ENCODE measurements around the gene PSPN.
"Not testable (repeated sequence)": the region's sequence is repeated elsewhere in the genome, so short reads cannot be mapped to it uniquely, and the experiment has no call there.

Gene PSPN

DNA sequence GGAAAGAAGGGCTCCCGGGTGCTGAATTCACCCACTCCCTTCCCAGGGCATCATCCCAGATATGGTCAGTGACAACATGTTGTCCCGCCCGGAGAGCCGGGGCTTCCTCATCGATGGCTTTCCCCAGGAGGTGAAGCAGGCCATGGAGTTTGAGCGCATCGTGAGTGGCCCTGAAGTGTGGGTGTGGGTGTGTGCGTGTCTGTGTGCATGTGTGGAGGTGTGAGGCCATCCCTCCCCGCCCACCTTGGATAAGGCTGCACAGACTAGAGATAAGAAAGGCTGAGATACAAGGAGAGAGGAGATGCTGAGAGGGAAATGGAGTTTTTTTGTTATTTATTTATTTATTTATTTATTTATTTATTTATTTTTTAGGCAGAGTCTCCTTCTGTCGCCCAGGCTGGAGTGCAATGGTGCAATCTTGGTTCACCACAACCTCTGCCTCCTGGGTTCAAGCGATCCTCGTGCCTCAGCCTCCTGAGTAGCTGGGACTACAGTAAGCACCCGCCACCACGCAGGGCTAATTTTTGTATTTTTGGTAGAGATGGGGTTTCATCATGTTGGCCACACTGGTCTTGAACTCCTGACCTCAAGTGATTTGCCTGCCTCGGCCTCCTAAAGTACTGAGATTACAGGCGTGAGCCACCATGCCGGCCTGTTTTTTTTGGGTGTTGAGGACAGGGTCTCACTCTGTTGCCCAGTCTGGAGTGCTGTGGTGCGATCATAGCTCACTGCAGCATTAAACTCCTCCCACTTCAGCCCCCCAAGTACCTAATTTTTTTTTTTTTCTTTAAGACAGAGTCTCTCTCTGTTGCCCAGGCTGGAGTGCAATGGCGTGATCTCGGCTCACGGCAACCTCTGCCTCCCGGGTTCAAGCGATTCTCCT, 24.6 kb upstream of the PSPN start:
- not testable (repeated sequence) for H3K9me3 ChIP-seq (ENCODE audit: control insufficient read depth, low read length); H3K4me1 ChIP-seq (ENCODE audit: control insufficient read depth, insufficient read depth, low read length, poor library complexity, severe bottlenecking); H3K27ac ChIP-seq (ENCODE audit: low read depth, low read length, severe bottlenecking); H3K36me3 ChIP-seq (ENCODE audit: control insufficient read depth, insufficient read depth, low read length); H3K4me3 ChIP-seq (ENCODE audit: extremely low read depth, insufficient read depth, low read length, poor library complexity, severe bottlenecking)
- 92 to 97% methylated on average over 11 to 13 of the region's 23 CpGs for WGBS, 2 experiments (ENCODE audit: insufficient coverage in 2 of 2)

DNA sequence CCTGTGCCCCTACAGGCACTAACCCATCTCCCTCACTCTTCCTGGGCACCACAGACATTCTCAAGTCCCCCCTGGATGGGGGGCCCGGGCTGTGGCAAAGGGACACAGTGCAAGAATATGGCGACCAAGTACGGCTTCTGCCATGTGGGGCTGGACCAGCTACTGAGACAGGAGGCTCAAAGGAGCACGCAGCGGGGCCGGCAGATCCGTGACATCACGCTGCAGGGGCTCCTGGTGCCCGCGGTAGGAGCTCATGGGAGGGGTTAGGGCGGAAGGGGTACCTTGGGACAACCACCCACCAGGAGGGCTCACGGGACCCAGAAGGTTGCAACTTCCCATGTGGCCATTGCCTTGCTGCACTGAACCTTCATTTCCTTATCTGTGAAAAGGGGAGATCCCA, 20.6 kb upstream of the PSPN start:
- peaks cover 6% of the 10 kb centered on the region for H3K4me1 ChIP-seq (ENCODE audit: control insufficient read depth, insufficient read depth, low read length, poor library complexity, severe bottlenecking)
- peaks cover 8% of the 10 kb centered on the region for H3K36me3 ChIP-seq (ENCODE audit: control insufficient read depth, insufficient read depth, low read length)
- H3K4me3 ChIP-seq (ENCODE audit: extremely low read depth, insufficient read depth, low read length, poor library complexity, severe bottlenecking), result no peak overlapping the region
- H3K9me3 ChIP-seq (ENCODE audit: control insufficient read depth, low read length), result no peaks in the 10 kb centered on the region
- 95 to 99% methylated on average over 12 of the region's 12 CpGs for WGBS, 2 experiments (ENCODE audit: insufficient coverage in 2 of 2)
- H3K27ac ChIP-seq (ENCODE audit: low read depth, low read length, severe bottlenecking), result no peak overlapping the region

DNA sequence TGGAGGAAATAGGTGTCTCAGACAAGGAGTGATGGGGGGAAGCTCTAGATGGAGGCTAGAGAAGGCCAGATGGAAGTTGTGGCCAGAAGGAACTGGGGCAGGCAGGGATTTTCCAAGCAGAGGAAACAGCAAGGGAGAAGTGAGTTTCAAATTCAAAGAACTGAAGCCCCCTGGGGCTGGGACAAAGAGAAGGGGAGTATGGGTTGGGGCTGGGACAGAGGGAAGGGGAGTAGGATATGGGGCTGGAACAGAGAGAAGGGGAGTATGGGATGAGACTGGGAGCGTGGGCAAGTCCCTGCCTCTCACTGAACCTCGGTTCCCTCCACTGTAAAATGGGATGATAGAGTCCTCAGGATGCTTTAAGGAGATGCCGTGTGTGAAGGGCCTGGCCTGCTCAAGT, 19.1 kb upstream of the PSPN start:
- Histone ChIP-seq H3K36me3 (ENCODE audit: control insufficient read depth, insufficient read depth, low read length) (peaks cover 21% of the 10 kb centered on the region), H3K9me3 (ENCODE audit: control insufficient read depth, low read length) (no peaks in the 10 kb centered on the region), H3K4me3 (ENCODE audit: extremely low read depth, insufficient read depth, low read length, poor library complexity, severe bottlenecking) (no peak overlapping the region), H3K4me1 (ENCODE audit: control insufficient read depth, insufficient read depth, low read length, poor library complexity, severe bottlenecking) (peaks cover 6% of the 10 kb centered on the region), H3K27ac (ENCODE audit: low read depth, low read length, severe bottlenecking) (no peak overlapping the region)
- 82 to 85% methylated on average over 3 of the region's 3 CpGs for WGBS, 2 experiments (ENCODE audit: insufficient coverage in 2 of 2)

DNA sequence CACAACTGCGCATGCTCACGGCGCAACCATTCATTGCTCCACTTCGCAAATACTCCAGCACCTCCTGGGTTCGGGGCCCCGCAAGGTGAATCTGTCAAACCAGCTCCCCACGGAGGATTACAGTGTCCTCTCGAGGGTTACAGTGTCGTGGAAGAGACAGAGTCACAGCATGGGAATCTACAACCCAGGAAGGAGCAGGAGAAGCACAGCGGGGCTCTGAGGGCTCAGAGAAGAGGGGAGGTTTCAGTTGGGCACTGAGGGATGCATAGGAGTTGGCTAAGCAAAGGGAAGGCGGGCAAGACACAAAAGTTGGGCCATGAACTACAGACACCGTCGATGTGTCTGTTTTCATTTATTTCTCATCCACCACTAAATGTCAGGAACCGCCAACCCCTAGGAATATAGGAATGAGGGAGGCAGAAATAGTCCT, 18.3 kb upstream of the PSPN start:
- Histone ChIP-seq H3K9me3 (ENCODE audit: control insufficient read depth, low read length) (no peaks in the 10 kb centered on the region), H3K27ac (ENCODE audit: low read depth, low read length, severe bottlenecking) (peak overlapping the region; percentile 98), H3K36me3 (ENCODE audit: control insufficient read depth, insufficient read depth, low read length) (peaks cover 29% of the 10 kb centered on the region), H3K4me1 (ENCODE audit: control insufficient read depth, insufficient read depth, low read length, poor library complexity, severe bottlenecking) (peaks cover 6% of the 10 kb centered on the region), H3K4me3 (ENCODE audit: extremely low read depth, insufficient read depth, low read length, poor library complexity, severe bottlenecking) (peak overlapping the region; percentile 88)
- WGBS, 2 experiments (ENCODE audit: insufficient coverage in 2 of 2), result 4 to 8% methylated on average over 6 to 10 of the region's 14 CpGs

- Histone ChIP-seq H3K36me3 (ENCODE audit: control insufficient read depth, insufficient read depth, low read length) (peaks cover 36% of the 10 kb centered on the region), H3K4me1 (ENCODE audit: control insufficient read depth, insufficient read depth, low read length, poor library complexity, severe bottlenecking) (peaks cover 6% of the 10 kb centered on the region), H3K27ac (ENCODE audit: low read depth, low read length, severe bottlenecking) (peak within 1 kb of the TSS; percentile 98), H3K9me3 (ENCODE audit: control insufficient read depth, low read length) (no peaks in the 10 kb centered on the region), H3K4me3 (ENCODE audit: extremely low read depth, insufficient read depth, low read length, poor library complexity, severe bottlenecking) (peak within 1 kb of the TSS; percentile 88)
- WGBS, 2 experiments (ENCODE audit: insufficient coverage in 2 of 2), result 0 to 1% methylated on average over 51 to 60 of the region's 69 CpGs
These were observed 17.6 kb upstream of the PSPN start, which contains the start of gene GTF2F1 for GRCh38 chr19:6393074-6393982. GTF2F1 (minus strand) TSS chr19:6393164; CDS start chr19:6392995, 169 bp downstream.

DNA sequence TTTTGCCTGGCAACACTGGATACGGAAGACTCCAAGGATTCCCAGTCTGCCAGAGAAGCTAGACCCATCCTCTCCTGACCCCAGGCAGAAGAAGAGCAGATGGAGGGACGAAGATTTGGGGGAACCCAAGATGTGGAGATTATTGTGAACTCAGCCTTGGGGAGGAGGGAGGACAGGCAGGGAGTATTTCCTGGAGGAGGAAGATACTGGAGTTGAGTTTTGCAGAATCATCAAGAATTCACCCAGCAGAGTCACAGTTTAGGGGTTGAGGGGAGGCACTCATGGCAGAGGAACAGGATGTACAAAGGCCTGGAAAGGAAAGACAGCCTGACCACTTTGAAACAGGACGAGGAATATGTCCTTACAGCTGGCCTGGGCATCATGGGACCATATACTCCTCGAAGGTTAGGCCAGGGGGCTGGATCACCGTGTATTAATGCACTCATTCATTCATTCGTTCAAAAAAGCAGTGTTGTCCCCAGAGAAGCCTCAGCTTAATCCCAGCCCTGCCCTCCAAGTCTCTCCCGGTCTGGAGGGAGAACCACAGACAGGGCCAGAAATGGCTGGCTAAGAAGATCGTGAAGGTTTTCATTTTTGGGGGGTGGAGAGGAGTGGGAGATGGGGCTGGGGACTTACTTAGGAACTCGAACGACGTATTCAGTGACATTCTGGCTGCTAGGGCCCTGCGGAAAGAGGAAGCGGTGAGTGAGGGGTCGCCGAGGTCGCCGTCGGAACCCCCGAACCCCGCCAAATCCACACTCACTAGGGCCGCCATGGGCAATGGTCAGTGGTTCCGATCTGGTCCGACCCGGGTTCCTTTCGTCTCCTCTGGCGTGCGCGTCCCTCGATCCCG, 16.7 kb upstream of the PSPN start:
- peaks cover 6% of the 10 kb centered on the region for H3K4me1 ChIP-seq (ENCODE audit: control insufficient read depth, insufficient read depth, low read length, poor library complexity, severe bottlenecking)
- H3K27ac ChIP-seq (ENCODE audit: low read depth, low read length, severe bottlenecking), result peak overlapping the region; percentile 98
- H3K4me3 ChIP-seq (ENCODE audit: extremely low read depth, insufficient read depth, low read length, poor library complexity, severe bottlenecking), result peak overlapping the region; percentile 88
- no peaks in the 10 kb centered on the region for H3K9me3 ChIP-seq (ENCODE audit: control insufficient read depth, low read length)
- H3K36me3 ChIP-seq (ENCODE audit: control insufficient read depth, insufficient read depth, low read length), result peaks cover 43% of the 10 kb centered on the region
- WGBS, 2 experiments (ENCODE audit: insufficient coverage in 2 of 2), result 1 to 7% methylated on average over 19 to 27 of the region's 30 CpGs

- Histone ChIP-seq H3K27ac (ENCODE audit: low read depth, low read length, severe bottlenecking) (no peak overlapping the region), H3K9me3 (ENCODE audit: control insufficient read depth, low read length) (no peaks in the 10 kb centered on the region), H3K4me1 (ENCODE audit: control insufficient read depth, insufficient read depth, low read length, poor library complexity, severe bottlenecking) (peaks cover 6% of the 10 kb centered on the region), H3K4me3 (ENCODE audit: extremely low read depth, insufficient read depth, low read length, poor library complexity, severe bottlenecking) (no peak overlapping the region), H3K36me3 (ENCODE audit: control insufficient read depth, insufficient read depth, low read length) (peaks cover 88% of the 10 kb centered on the region)
- 97 to 98% methylated on average over 14 to 19 of the region's 19 CpGs for WGBS, 2 experiments (ENCODE audit: insufficient coverage in 2 of 2)
These were observed 11.6 kb upstream of the PSPN start for GRCh38 chr19:6387372-6387771.

DNA sequence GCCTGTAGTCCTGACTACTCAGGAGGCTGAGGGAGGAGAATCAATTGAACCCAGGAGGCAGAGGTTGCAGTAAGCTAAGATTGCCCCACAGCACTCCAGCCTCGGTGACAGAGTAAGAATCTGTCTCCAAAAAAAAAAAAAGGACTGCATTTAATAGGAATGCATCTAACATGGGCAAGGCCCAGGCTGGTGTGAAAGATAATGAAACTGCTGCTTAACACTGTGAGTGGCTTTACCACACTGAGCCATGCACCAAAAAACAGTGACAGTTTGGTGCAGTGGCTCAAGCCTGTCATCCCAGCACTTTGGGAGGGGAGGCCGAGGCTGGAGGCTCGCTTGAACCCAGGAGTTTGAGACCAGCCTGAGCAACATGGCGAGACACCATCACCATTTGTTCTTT, 8.6 kb upstream of the PSPN start:
- H3K27ac ChIP-seq (ENCODE audit: low read depth, low read length, severe bottlenecking), result no peak overlapping the region
- WGBS, 2 experiments (ENCODE audit: insufficient coverage in 2 of 2), result 80 to 100% methylated on average over 3 of the region's 4 CpGs
- H3K9me3 ChIP-seq (ENCODE audit: control insufficient read depth, low read length), result peaks cover 8% of the 10 kb centered on the region
- no peak overlapping the region for H3K4me3 ChIP-seq (ENCODE audit: extremely low read depth, insufficient read depth, low read length, poor library complexity, severe bottlenecking)
- H3K36me3 ChIP-seq (ENCODE audit: control insufficient read depth, insufficient read depth, low read length), result peaks cover 91% of the 10 kb centered on the region
- H3K4me1 ChIP-seq (ENCODE audit: control insufficient read depth, insufficient read depth, low read length, poor library complexity, severe bottlenecking), result no peaks in the 10 kb centered on the region

DNA sequence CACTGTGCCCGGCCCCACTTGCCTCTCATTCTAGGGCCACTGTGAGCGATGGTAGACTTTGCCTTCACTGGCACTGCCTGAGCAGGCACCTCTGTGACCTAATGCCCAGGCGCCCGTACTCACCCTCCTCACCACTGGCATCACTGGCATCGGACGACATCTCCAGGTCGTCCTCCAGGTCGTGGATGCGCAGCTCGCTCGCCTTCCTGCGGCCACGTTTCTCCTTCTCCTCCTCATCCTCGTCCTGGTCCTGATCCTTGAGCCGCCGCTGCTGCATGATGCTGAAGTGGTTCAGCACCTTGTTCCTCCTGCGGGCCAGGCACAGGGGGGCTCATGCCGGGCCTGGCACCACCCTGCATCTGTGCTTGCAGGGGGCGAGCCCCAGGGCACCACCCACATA, 7.5 kb upstream of the PSPN start:
- 97 to 98% methylated on average over 15 to 17 of the region's 19 CpGs for WGBS, 2 experiments (ENCODE audit: insufficient coverage in 2 of 2)
- H3K9me3 ChIP-seq (ENCODE audit: control insufficient read depth, low read length), result peaks cover 8% of the 10 kb centered on the region
- H3K4me3 ChIP-seq (ENCODE audit: extremely low read depth, insufficient read depth, low read length, poor library complexity, severe bottlenecking), result no peak overlapping the region
- H3K27ac ChIP-seq (ENCODE audit: low read depth, low read length, severe bottlenecking), result no peak overlapping the region
- H3K36me3 ChIP-seq (ENCODE audit: control insufficient read depth, insufficient read depth, low read length), result peaks cover 87% of the 10 kb centered on the region
- H3K4me1 ChIP-seq (ENCODE audit: control insufficient read depth, insufficient read depth, low read length, poor library complexity, severe bottlenecking), result no peaks in the 10 kb centered on the region
